ENCODE measurements around the gene SZT2. TPM values are rescaled to one million over a fixed set of nuclear protein-coding genes. Genes with fewer than 3 reads are reported as not detected.

The SZT2 gene
- total and polyA plus RNA-seq, 10 of the 15 experiments (the other 5 are each of a cell fraction or from before 2014, with no cell fraction given): 1.4 to 38.3 (median 12.7) TPM

DNA sequence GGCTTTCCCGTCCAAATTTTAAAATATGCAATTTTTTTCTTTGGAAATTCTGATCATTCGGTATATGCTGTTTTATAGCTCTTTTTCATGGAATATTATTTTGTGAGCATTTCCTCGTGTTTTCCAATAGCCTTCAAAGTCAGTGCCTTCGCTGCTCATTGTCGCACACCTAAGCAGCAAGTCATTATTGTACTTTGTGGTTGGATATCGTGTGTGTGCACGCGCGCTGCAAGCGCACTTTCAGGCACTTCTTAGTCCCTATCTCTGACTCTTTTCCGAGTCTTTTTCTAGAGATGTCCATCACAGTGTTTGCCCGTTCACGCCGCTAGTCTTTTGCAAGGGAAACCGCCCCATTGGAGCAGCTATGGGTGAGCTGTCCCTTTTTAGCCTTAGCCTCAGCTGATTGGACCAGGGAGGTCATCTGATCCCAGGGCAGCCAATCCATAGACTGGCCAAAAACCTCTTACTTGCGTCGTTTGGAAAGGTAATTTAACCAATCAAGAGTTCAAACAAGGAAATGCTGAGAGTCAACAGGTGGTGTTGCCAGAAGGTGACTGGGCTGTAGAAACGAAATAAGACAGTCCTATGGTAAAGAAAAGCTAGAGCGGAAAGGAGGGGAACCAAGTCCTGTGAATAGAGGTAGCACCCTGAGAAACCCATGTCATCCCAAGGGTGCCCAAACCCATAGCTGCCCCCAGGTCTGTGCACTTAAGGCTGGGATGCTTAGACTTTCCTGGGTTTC is 64.7 kb downstream of the SZT2 start:
- BruUV-seq (replicated peaks): no TSS peak
- DNase-seq (ENCODE audit: low read depth, low spot score) (peak; percentile 74), FAIRE-seq (peak; percentile 96), ATAC-seq (peak; percentile 93)
- intact Hi-C loops (cut with micrococcal nuclease; ENCODE audit: unreplicated experiment) (no loop called here), in situ Hi-C loops (cut with MboI) (no loop called here)
- ChIA-PET RAD21 (ENCODE audit: unreplicated experiment) (interaction anchor here (0.6 to 1.9 kb wide), 9 partner anchors 10 to 555 kb away, joined by 3 to 8 read pairs (median 4); partner anchors contain the start of genes CDC20, ELOVL1 and KDM4A), SMC1A (ENCODE audit: uncharacterized antibody, unreplicated experiment) (interaction anchor here (0.8 to 1.8 kb wide), 12 partner anchors 8 to 378 kb away, joined by 3 to 5 read pairs (median 4); no protein-coding TSS in a partner anchor), POLR2A (interaction anchor here (0.5 to 2.2 kb wide), 8 partner anchors 9 to 216 kb away, joined by 3 to 10 read pairs (median 4); partner anchors contain the start of genes ELOVL1 and KDM4A), CTCF (interaction anchor here (0.7 to 2.3 kb wide), 13 partner anchors 8 to 589 kb away, joined by 3 to 13 read pairs (median 4); partner anchors contain the start of genes CDC20 and ELOVL1)
- no peaks in the 10 kb centered on the region for H4K20me1 ChIP-seq (ENCODE audit: control insufficient read depth, insufficient read depth)
- no peaks in the 10 kb centered on the region; the same call in 2 of the 3 replicates for H3K9me3 ChIP-seq (replicated peaks; ENCODE audit: control insufficient read depth, insufficient read depth, low read length)
- peaks cover 7% of the 10 kb centered on the region for H3K4me1 ChIP-seq (ENCODE audit: control insufficient read depth, insufficient read depth, low read length)
- WGBS (ENCODE audit: insufficient coverage, insufficient replicate concordance, low lambda C conversion rate, missing lambda C conversion rate): 4% methylated on average over 19 of the region's 19 CpGs
- H3K36me3 ChIP-seq (ENCODE audit: control insufficient read depth in 2 of 2, insufficient read depth in 2 of 2, low read length in 1 of 2): peaks cover 0 to 12% of the 10 kb centered on the region in 2 experiments; a peak in 2 of 4 replicates
- H3K27ac ChIP-seq (ENCODE audit: control insufficient read depth, insufficient read depth): peak overlapping the region; percentile 61
- H3K79me2 ChIP-seq (ENCODE audit: control insufficient read depth, insufficient read depth, low read length): no peaks in the 10 kb centered on the region
- peak overlapping the region; percentile 74; the same call in 1 of the 2 replicates for H3K4me3 ChIP-seq
- peak overlapping the region; percentile 87 for H2AFZ ChIP-seq (ENCODE audit: control insufficient read depth, low read depth, low read length)
- H3K27me3 ChIP-seq (replicated peaks in 1 of 2; ENCODE audit: control insufficient read depth in 2 of 2, insufficient read depth in 2 of 2, low read length in 1 of 2): no peaks in the 10 kb centered on the region
- H3K9ac ChIP-seq (ENCODE audit: control insufficient read depth, insufficient read depth, low read length): peak overlapping the region; percentile 72
- H3K4me2 ChIP-seq (ENCODE audit: control insufficient read depth, insufficient read depth): peak overlapping the region; percentile 90
- no peak for TF ChIP-seq NFYA (IDR thresholded peaks at IDR 0.05; ENCODE audit: borderline replicate concordance, low read depth, low read length)
- TF ChIP-seq BHLHE40 (IDR thresholded peaks at IDR 0.05; ENCODE audit: borderline replicate concordance in 1 of 2, low read depth in 2 of 2, low read length in 1 of 2): peak; percentile 68 to 75; a peak in 3 of 4 replicates
- TF ChIP-seq, protein P1, sequence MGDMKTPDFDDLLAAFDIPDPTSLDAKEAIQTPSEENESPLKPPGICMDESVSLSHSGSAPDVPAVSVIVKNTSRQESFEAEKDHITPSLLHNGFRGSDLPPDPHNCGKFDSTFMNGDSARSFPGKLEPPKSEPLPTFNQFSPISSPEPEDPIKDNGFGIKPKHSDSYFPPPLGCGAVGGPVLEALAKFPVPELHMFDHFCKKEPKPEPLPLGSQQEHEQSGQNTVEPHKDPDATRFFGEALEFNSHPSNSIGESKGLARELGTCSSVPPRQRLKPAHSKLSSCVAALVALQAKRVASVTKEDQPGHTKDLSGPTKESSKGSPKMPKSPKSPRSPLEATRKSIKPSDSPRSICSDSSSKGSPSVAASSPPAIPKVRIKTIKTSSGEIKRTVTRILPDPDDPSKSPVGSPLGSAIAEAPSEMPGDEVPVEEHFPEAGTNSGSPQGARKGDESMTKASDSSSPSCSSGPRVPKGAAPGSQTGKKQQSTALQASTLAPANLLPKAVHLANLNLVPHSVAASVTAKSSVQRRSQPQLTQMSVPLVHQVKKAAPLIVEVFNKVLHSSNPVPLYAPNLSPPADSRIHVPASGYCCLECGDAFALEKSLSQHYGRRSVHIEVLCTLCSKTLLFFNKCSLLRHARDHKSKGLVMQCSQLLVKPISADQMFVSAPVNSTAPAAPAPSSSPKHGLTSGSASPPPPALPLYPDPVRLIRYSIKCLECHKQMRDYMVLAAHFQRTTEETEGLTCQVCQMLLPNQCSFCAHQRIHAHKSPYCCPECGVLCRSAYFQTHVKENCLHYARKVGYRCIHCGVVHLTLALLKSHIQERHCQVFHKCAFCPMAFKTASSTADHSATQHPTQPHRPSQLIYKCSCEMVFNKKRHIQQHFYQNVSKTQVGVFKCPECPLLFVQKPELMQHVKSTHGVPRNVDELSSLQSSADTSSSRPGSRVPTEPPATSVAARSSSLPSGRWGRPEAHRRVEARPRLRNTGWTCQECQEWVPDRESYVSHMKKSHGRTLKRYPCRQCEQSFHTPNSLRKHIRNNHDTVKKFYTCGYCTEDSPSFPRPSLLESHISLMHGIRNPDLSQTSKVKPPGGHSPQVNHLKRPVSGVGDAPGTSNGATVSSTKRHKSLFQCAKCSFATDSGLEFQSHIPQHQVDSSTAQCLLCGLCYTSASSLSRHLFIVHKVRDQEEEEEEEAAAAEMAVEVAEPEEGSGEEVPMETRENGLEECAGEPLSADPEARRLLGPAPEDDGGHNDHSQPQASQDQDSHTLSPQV (IDR thresholded peaks at IDR 0.05): no peak
- peak; percentile 57 for TF ChIP-seq SP1 (IDR thresholded peaks at IDR 0.05; ENCODE audit: low read depth, low read length)
- TF ChIP-seq, protein P2, sequence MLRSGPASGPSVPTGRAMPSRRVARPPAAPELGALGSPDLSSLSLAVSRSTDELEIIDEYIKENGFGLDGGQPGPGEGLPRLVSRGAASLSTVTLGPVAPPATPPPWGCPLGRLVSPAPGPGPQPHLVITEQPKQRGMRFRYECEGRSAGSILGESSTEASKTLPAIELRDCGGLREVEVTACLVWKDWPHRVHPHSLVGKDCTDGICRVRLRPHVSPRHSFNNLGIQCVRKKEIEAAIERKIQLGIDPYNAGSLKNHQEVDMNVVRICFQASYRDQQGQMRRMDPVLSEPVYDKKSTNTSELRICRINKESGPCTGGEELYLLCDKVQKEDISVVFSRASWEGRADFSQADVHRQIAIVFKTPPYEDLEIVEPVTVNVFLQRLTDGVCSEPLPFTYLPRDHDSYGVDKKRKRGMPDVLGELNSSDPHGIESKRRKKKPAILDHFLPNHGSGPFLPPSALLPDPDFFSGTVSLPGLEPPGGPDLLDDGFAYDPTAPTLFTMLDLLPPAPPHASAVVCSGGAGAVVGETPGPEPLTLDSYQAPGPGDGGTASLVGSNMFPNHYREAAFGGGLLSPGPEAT (IDR thresholded peaks at IDR 0.05; ENCODE audit: low read depth): no peak
- TF ChIP-seq NFIC (IDR thresholded peaks at IDR 0.05; ENCODE audit: low read depth, low read length): no peak
- no peak for TF ChIP-seq SMAD5 (IDR thresholded peaks at IDR 0.05; ENCODE audit: low read depth)
- TF ChIP-seq TARDBP (IDR thresholded peaks at IDR 0.05; ENCODE audit: borderline replicate concordance): no peak
- TF ChIP-seq PAX8 (IDR thresholded peaks at IDR 0.05): 0 out of 2 replicates have a peak, but pooled peaks have one; percentile 50
- TF ChIP-seq POLR2AphosphoS5 (IDR thresholded peaks at IDR 0.05; ENCODE audit: low read length): peak; percentile 80
- no peak for TF ChIP-seq RELA (IDR thresholded peaks at IDR 0.05; ENCODE audit: borderline replicate concordance, partially characterized antibody)
- TF ChIP-seq GABPA (IDR thresholded peaks at IDR 0.05; ENCODE audit: low read depth): no peak
- no peak for TF ChIP-seq CHD4 (IDR thresholded peaks at IDR 0.05)
- TF ChIP-seq JUND (IDR thresholded peaks at IDR 0.05; ENCODE audit: low read depth, low read length): no peak

All from GM12878 (cell line).